Measurements from ENCODE around the gene UMAD1. TPM values are rescaled to one million over a fixed set of nuclear protein-coding genes. Genes with fewer than 3 reads are reported as not detected.

UMAD1 gene
- polyA plus RNA-seq, 1 of the 3 experiments (the other 2 are of a cell fraction) = 13.9 TPM

DNA sequence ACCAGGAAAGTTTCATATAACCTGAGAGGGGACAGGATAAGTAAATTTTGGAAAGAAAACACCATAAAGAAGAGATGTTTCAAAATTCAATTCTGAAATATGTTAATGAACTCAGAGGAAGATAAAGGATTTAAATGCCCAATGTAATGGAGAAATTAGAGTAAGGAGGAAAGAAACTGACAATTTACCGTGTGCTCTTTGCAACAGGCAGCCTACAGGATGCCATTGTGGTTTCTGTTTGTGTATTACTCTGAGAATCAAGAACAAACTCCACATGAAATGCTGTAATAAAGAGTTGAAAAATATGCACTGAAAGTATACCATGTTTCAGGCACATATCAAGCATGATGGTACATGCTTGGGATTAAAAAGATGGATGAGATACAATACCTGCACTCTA lies 283.3 kb downstream of the UMAD1 start:
- H3K9me2 ChIP-seq = no peaks in the 10 kb centered on the region
- DNase-seq = no peak
- CTCF ChIA-PET = no interaction called here
- H2AFZ ChIP-seq (ENCODE audit: low read depth) = no peak overlapping the region
- no peak overlapping the region for H3K9ac ChIP-seq
- no peak overlapping the region for H3K4me3 ChIP-seq (ENCODE audit: low read depth in 2 of 2, low read length in 1 of 2)
- no peaks in the 10 kb centered on the region for H3K36me3 ChIP-seq (replicated peaks in 1 of 2; ENCODE audit: control insufficient read depth in 1 of 2, insufficient read depth in 2 of 2, low read length in 1 of 2)
- no peak overlapping the region for H3K4me2 ChIP-seq
- no peaks in the 10 kb centered on the region for H3K4me1 ChIP-seq (ENCODE audit: control insufficient read depth in 1 of 2, insufficient read depth in 2 of 2, low read depth in 1 of 2, low read length in 1 of 2)
- no peaks in the 10 kb centered on the region for H4K20me1 ChIP-seq (ENCODE audit: insufficient read depth)
- H3K79me2 ChIP-seq (ENCODE audit: insufficient read depth) = no peaks in the 10 kb centered on the region
- H3K27ac ChIP-seq (ENCODE audit: low read depth in 2 of 2, low read length in 1 of 2) = no peak overlapping the region
- H3K27me3 ChIP-seq (ENCODE audit: insufficient read depth) = no peaks in the 10 kb centered on the region
- H3K9me3 ChIP-seq = no peaks in the 10 kb centered on the region
- 67% methylated on average over 1 of the region's 1 CpG for WGBS (ENCODE audit: low lambda C conversion rate)
- no peaks in the 10 kb centered on the region for H3F3A ChIP-seq (replicated peaks; ENCODE audit: insufficient read depth)
- POLR2A ChIA-PET = no interaction called here
- no peak for TF ChIP-seq PBX3 (IDR thresholded peaks at IDR 0.05)
- no peak for TF ChIP-seq RCOR1 (IDR thresholded peaks at IDR 0.05; ENCODE audit: low read length)
- no peak for TF ChIP-seq YY1 (IDR thresholded peaks at IDR 0.05; ENCODE audit: low read depth)
- TF ChIP-seq TCF12 (IDR thresholded peaks at IDR 0.05) = no peak

DNA sequence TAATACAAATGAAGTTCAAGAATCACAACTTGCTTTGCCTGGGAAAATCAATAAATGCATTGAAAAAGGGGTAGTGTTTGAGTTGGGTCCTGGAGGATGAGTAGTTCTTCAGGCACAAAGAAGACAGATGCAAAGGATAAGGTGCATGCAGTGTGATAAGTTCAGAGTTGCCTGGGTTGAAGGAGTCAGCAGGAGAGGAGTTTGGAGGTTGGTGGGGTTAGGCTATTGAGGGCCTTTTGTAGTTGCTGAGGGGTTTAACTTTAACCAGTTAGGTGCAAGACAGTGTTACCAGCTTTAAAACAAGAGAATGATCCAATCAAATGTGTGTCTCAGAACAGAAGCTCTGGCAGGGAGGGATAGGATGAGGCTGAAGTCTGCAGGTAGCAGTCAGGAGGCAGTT lies 283.8 kb downstream of the UMAD1 start:
- H3K27ac ChIP-seq (ENCODE audit: low read depth in 2 of 2, low read length in 1 of 2) = no peak overlapping the region
- H3K4me2 ChIP-seq = no peak overlapping the region
- ChIA-PET POLR2A (no interaction called here), CTCF (no interaction called here)
- no peak overlapping the region for H2AFZ ChIP-seq (ENCODE audit: low read depth)
- no peak overlapping the region for H3K9ac ChIP-seq
- no peak for TF ChIP-seq FOSL2 (IDR thresholded peaks at IDR 0.05; ENCODE audit: borderline replicate concordance, low read depth)
- no peak for TF ChIP-seq FOXM1 (IDR thresholded peaks at IDR 0.05; ENCODE audit: low read depth)
- no peak for TF ChIP-seq POLR2AphosphoS5 (IDR thresholded peaks at IDR 0.05; ENCODE audit: low read depth, low read length)
- TF ChIP-seq SIN3A (IDR thresholded peaks at IDR 0.05; ENCODE audit: borderline replicate concordance, low read depth, low read length) = no peak
- TF ChIP-seq RFX5 (IDR thresholded peaks at IDR 0.05; ENCODE audit: low read length) = no peak
- TF ChIP-seq EP300 (IDR thresholded peaks at IDR 0.05; ENCODE audit: borderline replicate concordance in 1 of 2, low read depth in 1 of 2, low read length in 1 of 2) = no peak
- TF ChIP-seq, protein P1, sequence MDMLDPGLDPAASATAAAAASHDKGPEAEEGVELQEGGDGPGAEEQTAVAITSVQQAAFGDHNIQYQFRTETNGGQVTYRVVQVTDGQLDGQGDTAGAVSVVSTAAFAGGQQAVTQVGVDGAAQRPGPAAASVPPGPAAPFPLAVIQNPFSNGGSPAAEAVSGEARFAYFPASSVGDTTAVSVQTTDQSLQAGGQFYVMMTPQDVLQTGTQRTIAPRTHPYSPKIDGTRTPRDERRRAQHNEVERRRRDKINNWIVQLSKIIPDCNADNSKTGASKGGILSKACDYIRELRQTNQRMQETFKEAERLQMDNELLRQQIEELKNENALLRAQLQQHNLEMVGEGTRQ (IDR thresholded peaks at IDR 0.05; ENCODE audit: borderline replicate concordance, low read depth, low read length) = no peak
- no peak for TF ChIP-seq ELF1 (IDR thresholded peaks at IDR 0.05)
- no peak for TF ChIP-seq MXI1 (IDR thresholded peaks at IDR 0.05; ENCODE audit: low read depth, low read length)
- no peak for TF ChIP-seq RXRA (IDR thresholded peaks at IDR 0.05; ENCODE audit: borderline replicate concordance, low read depth)
- TF ChIP-seq TCF12 (IDR thresholded peaks at IDR 0.05) = no peak
- no peak for TF ChIP-seq SMC3 (IDR thresholded peaks at IDR 0.05; ENCODE audit: low read depth, low read length)
- no peak for TF ChIP-seq PBX3 (IDR thresholded peaks at IDR 0.05)
- TF ChIP-seq YY1 (IDR thresholded peaks at IDR 0.05; ENCODE audit: low read depth) = no peak
- H3K27me3 ChIP-seq (ENCODE audit: insufficient read depth) = no peaks in the 10 kb centered on the region
- no peaks in the 10 kb centered on the region for H3K79me2 ChIP-seq (ENCODE audit: insufficient read depth)
- H4K20me1 ChIP-seq (ENCODE audit: insufficient read depth) = no peaks in the 10 kb centered on the region
- H3K4me3 ChIP-seq (ENCODE audit: low read depth in 2 of 2, low read length in 1 of 2) = no peak overlapping the region
- H3K4me1 ChIP-seq (ENCODE audit: control insufficient read depth in 1 of 2, insufficient read depth in 2 of 2, low read depth in 1 of 2, low read length in 1 of 2) = no peaks in the 10 kb centered on the region
- no peak for DNase-seq
- no peaks in the 10 kb centered on the region for H3K36me3 ChIP-seq (replicated peaks in 1 of 2; ENCODE audit: control insufficient read depth in 1 of 2, insufficient read depth in 2 of 2, low read length in 1 of 2)
- no peaks in the 10 kb centered on the region for H3K9me3 ChIP-seq
- no peaks in the 10 kb centered on the region for H3K9me2 ChIP-seq
- no peaks in the 10 kb centered on the region for H3F3A ChIP-seq (replicated peaks; ENCODE audit: insufficient read depth)

Small RNA genes lying within 50 kb of the gene (small RNA-seq; reads per million reads assigned to genes)
- gene RNU6-534P = 0 reads per million in 7 experiments

Other genes with a start within 250 kb of the UMAD1 start
- gene COL28A1, start 104.9 kb upstream of the UMAD1 start, polyA plus RNA-seq (2012; rRNA removed) = 0.08 TPM in 1 of 2 replicates, not detected in the other
- 16.4 and 21.9 TPM in 2 replicates for gene MIOS, start 73.9 kb upstream of the UMAD1 start, polyA plus RNA-seq (2012; rRNA removed)
- gene RPA3, start 77.9 kb downstream of the UMAD1 start, polyA plus RNA-seq (2012; rRNA removed) = 31.3 and 39.0 TPM in 2 replicates